Dedifferentiated amniotic fluid mesenchymal stem cell (primary cell): Measurements from ENCODE around the gene STK32A.
"Not testable (repeated sequence)": the region's sequence is repeated elsewhere in the genome, so short reads cannot be mapped to it uniquely, and the experiment has no call there.

Source experiments
- DNase-seq: peaks from one replicate; pipeline ENCODE4 v3.0.0-alpha.2; 2016; ENCODE audit errors: extremely low spot score

Gene STK32A

DNA sequence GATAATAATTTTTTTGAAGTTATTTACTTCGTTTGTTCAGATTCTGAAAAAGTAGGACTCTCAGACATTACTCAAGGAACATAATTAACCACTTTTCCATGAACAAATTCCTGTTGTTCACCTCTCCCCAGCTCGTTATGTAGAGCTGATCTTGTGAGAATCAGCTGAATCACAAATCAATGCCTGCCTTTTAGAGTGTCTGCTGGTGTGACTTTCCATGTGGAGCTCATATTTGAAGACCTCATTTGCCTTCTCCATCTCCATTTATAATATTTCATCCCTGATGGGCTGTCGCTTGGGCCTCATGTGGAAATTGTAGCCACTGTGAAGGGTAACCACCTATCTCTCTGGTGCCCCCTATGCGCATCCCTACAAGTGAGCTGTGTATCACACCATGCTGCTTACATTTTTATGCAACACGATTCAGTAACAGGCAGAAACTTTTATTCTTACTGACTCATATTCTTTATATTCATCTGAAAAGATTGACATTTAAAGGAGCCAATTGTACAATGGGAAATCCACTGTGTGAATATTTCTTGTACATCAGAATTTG, 111.3 kb downstream of the STK32A start:
- no peak for DNase-seq

DNA sequence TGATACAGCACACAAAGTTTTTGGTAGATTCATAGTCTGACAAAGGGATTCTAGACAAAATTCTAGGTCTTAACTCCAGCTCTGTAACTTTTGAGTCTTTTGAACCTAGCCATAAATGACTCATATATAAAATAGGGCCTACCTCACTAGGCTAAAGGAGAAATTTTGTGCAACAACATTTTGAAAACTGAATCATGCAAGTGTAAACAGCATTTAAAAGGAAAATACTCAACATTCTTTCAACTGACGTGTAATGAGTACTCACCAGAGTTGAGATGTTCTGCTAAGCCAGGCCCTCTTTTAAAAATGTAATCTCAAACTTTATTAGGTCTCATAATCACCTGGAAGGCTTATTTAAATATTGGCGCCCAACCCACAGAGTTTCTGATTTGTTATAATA, 113.2 kb downstream of the STK32A start:
- DNase-seq: peak; percentile 13

DNA sequence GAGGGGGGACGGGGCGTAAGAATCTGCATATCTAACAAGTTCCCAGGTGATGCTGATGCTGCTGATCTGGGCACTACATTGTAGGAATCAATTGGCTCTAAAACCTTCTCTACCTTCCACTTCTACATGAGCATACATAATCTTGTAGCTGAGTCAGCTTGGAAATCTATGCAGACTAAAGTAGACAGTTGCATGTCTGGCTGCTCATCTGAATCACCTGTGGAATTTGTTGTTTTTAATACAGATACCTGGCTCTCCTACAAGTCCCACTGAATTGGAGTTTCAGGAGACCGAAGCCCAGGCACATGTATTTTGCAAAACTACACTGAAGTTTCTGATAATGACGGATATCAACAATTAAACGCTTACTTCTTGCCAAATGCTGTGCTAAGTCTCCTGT, 113.6 kb downstream of the STK32A start:
- peak; percentile 11 for DNase-seq

DNA sequence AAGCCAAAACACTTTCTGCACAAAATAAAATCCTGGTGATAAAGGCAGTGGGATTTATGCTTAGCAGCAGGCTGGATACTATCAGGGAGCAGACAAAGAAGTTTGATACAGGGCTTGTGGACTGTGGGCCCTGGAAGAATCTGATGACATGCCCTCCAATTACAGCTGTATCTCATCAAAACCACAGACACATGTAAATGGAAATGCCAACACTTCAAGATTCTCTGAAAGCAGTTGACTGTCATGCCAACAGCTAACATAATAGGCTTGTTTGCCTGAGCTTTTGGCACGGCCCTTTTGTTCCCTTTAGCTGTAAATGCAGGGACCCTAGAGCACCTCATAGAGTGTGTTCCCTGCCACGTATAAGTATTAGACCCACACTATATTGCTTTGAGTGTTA, 114.4 kb downstream of the STK32A start:
- no peak for DNase-seq

DNA sequence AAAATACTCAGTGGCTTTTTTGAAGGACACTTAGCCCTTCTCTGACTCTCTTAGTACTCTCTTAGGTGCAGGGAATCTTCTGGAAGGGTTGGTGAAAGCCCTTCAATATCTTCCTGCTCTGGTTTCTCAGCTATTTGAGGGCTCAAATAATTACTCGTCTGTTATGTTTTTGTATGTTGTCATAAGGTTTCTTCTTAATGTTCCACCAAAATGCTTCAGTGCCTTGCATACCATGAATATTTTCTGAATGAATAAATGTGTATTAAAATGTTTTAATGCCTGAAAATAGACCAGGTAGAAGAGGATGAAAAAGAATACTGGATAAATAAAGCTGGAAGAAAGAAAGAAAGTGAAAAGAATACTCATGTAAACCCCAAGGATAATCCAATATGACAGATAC, 124.3 kb downstream of the STK32A start:
- no peak for DNase-seq

DNA sequence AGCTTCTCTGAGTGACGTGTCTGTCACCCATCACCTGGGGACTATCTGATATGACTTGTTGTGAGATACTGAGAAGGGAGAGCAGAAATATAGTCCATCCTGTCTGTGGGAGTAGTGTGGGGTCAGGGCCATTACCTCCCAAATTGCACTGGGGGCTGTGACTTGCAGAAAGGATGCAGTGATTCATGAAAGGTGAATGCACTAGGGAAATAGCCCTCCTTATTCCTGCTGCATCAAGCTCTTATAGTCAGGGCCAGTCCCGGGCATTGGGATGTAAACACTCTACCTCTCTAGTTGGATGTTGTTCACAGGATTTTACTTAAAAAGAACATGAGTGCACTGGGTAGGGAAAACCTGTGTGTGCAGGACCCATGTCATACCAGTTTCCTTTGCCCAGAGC, 124.8 kb downstream of the STK32A start:
- no peak for DNase-seq

DNA sequence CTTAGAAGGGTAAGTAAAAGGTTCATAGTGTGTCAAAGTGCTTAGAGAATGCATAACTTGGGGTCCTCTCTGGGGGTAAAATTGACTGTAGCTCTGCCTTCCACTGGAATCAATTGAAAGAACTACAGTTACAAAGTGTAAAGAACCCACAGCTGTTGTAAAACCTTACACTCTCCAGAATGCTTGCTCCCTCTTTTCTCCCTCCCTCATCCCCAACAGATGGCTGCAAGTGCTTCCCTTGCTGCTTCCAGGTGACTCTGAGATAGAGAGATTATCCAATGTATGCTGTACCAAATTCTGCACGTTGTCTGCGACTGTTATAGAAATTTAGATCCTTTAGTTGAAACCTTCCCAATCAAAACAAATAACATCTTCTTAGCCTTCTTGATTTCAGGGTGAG, 126.0 kb downstream of the STK32A start:
- DNase-seq: no peak

DNA sequence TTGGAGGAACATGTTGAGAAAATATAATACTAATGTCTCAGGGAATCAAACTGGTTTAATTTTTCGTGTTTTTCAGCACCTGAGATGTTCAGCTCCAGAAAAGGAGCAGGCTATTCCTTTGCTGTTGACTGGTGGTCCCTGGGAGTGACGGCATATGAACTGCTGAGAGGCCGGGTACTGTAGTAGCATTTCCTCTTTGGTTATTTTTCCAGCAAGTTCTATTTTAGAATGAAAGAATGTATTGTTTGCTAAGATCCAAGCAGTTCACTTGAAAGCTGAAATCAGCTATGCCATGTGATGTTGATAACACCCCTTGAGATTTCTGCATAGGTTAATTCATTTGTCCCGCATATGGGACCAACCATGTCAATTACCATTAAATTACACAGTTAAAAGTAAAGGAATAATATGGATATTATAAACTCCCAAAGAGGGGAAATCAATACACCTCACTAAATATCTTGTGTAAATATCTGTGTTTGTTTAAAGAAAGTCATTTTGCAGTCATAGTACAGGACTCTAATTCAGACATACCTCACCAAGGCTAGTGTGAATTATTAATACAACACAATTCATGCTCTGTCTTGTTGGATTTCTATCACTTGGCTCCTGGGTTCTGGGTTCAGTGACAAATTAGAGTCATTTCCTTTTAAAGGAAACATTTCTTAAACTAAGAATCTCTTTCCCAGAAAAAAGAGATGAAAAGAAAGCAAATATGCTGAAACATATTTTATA, 126.8 kb downstream of the STK32A start:
- no peak for DNase-seq

DNA sequence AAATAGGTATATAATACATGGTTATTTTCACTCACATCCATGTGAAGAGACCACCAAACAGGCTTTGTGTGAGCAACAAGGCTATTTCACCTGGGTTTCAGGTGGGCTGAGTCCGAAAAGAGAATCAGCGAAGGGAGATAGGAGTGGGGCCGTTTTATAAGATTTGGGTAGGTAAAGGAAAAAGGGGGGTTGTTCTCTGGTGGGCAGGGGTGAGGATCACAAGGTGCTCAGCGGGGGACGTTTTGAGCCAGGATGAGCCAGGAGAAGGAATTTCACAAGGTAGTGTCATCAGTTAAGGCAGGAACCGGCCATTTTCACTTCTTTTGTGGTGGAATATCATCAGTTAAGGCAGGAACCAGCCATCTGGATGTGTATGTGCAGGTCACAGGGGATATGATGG, 132.6 kb downstream of the STK32A start:
- not testable (repeated sequence) for DNase-seq

DNA sequence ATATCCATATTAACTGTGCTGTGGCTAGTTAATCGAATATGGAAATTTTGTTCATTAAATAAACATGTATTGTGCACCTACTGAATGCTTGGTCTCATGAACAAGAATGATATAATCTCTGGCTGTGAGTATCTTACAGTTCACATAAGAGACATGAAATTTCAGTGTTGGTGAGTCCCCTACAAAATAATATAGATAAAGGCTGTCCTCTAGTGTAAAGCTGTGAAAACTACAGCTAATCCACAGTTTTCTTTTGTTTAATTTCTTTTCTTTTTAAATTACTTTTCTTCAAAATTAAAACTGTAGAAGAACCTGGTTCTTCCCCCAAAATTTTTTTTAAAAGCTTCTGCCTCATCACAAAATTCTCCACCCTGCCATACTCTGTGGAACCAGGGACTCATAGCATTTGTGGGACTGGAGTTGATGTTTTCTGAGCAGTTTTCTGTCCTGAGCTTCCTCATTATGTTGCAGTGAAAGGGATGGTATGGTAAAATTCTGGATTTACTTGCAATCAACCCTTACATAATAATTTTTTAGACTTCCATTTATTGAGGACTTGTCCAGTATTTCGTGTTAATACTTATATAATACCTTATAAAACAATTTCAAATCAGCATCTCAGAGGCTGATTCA, 135.0 kb downstream of the STK32A start:
- DNase-seq: peak; percentile 34

DNA sequence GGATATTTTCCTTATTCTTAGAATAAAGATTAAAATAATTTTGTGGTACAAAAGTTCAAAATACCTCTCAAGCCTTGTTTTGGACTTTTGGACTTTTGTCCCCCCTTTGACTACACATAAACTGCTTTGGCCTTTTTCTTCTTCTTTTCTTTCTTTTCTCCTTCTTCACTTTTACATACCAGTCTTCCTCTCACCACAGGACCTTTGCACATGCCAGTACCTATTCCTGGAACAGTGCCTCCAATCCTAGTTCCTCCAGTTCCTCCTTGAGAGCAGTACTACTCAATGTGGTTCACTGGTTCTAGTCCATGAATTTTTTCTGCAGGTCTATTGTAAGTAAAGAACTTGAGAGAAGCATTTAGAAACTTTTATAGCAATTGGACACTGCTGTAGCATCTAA, 136.5 kb downstream of the STK32A start:
- DNase-seq: no peak

DNA sequence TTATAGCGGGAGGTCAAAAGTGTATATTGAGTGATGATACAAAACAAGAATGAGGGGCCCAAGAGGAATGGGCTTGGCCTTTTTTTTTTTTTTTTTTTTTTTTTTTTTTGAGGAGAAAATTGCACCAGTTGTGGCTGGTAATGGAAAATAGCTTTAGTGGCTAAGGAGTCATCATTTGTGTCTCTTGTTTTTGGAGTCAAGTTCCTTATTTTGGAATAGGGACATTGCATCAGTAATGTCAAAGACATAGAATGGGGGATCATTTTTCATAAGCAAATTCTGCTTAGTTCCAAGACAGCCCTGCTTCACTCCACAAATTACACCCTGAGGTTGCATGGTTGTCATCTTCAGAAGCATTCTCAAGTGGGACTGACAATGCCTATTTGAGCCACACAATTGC, 137.4 kb downstream of the STK32A start:
- DNase-seq: no peak

DNA sequence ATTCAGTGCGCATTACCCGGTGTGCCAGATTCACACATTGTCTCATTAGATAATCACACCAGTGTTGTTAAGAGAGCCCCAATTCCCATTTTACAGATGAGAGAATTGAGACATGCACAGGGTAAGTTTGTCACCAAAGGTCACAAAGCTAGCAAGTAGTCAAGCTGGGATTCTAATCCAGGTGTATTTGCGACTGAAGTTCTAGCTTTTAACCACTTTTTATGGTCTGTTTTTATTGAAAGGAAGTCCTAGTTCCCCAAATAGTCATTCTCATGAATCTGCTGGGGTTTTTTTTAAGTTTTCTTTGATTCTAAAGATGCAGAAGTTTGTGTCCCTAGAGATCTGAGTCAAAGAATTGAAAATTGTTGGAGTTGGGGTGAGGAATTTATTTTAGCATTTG, 138.5 kb downstream of the STK32A start:
- DNase-seq: no peak

DNA sequence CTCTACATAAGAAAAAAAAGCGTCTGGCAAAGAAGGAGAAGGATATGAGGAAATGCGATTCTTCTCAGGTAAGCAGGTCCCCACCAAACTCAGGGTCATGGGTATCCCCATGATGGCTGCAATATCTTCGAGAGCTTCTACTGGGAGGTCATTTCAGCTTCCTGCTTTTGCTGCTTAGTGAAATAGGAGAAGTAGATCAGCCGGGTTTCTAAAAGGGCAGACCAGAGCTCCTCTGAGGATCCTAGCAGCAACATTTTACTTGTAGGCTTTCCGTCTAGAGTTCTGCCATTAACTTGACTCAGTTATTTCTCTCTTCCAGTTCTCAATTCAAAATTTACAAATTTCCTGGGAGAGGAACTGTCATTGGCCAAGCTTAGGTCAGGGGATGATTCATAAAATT, 140.3 kb downstream of the STK32A start:
- no peak for DNase-seq

DNA sequence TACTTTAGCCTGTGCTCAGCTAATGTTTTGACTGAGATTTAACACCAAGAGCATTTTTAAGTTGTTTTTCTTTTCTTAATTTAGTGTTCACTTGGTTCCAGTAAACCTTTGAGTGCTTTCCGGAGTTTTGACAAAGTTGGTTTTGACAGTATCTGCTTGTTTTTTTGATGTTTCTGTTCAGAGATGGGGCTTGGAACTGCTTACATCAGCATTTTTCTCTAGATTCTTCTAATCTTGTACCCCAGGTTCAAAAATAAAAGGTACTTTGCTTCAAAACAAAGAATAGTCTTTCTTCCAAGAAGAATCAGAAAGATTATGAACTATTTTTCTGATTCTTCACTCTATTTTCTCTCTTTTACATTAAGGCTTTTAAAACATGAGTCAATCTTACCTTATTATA, 142.9 kb downstream of the STK32A start:
- DNase-seq: no peak

DNA sequence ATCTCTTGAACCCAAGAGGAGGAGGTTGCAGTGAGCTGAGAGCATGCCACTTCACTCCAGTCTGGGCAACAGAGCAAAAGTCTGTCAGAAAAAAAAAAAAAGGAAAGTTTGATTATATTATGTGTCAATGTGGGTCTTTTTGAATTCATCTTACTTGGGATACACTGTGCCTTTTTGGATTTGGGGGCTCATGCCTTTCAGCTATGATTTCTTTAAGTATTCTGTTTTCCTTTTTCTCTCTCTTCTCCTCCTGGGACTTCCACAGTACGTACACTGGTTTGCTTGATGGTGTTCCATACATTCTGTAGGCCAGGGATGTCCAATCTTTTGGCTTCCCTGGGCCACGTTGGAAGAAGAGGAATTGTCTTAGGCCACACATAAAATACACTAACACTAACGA, 146.7 kb downstream of the STK32A start:
- DNase-seq: no peak

DNA sequence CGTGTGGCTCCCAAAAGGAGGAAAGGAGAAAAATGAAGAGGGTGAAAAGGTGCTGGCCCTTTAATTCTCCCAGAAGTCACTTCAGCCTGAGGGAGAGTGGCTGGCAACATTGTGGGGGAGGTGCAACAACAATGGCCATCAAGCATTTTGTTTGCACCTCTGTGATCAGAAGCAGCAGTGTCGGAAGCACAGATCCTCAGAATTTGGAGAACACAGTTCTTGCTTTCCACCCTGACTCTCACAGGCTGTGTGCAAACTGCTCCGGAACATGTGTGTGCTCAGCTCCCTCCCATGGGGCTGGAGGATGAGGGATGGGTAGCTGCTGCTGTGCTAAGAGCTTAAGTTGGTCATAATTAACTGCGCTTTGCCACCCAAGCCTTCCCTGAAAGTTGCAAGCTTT, 147.9 kb downstream of the STK32A start:
- DNase-seq: no peak

DNA sequence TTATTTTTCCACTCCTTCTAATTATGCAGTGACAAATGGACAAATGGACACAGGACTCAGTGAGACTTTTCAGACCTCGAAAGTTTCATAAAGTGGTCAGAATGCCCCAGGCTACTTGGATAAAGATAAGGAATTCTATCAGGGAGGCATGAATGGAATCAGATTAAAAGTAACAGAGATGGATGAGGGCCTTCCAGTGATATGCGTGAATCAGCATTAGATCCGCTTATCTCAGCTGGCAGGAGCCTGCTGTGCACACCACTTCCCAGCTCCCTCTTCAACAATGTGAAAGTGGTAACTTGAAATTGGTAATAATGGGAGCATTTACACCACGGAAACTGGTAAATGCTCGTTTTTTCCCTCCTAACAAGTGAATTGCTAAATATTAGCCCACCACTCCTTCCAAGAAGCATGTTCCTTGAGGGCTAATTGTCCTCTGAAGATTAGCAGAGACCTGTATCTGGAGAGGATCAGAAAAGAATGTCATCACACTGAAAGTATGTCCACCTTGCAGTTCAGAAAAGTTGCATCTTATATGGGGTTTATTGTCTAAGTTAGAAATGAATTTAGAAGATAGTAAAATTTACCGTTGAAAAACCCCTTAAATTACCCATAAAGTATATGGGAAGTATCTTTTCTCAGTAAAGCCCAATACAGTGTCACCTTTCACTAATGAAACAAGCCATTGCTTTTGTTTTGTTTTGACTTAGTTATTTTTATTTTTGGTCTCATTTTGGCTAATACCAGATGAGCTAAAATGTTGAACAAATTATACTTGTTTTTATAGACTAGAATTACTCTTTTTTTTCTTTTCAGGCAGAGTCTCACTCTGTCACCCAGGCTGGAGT, 149.7 kb downstream of the STK32A start:
- DNase-seq: no peak

DNA sequence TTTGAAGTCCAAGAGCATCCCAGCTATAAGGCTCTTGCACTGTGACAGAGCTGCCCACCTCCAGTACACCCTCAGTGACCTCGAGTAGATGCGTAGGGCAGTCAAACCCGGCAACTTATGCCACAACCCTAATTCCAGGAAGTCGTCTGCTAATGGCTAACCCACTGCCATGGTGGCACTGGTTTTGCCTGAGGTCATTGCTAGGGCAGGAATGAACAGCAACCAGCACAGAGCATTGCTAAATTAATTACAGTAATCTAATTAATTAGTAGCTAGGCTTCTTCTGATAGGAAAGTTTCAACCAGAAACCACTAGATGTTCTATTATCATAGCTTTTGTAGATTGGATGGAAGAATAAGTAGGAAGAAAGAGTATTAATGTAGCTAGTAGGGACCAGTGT, 152.3 kb downstream of the STK32A start:
- DNase-seq: no peak

DNA sequence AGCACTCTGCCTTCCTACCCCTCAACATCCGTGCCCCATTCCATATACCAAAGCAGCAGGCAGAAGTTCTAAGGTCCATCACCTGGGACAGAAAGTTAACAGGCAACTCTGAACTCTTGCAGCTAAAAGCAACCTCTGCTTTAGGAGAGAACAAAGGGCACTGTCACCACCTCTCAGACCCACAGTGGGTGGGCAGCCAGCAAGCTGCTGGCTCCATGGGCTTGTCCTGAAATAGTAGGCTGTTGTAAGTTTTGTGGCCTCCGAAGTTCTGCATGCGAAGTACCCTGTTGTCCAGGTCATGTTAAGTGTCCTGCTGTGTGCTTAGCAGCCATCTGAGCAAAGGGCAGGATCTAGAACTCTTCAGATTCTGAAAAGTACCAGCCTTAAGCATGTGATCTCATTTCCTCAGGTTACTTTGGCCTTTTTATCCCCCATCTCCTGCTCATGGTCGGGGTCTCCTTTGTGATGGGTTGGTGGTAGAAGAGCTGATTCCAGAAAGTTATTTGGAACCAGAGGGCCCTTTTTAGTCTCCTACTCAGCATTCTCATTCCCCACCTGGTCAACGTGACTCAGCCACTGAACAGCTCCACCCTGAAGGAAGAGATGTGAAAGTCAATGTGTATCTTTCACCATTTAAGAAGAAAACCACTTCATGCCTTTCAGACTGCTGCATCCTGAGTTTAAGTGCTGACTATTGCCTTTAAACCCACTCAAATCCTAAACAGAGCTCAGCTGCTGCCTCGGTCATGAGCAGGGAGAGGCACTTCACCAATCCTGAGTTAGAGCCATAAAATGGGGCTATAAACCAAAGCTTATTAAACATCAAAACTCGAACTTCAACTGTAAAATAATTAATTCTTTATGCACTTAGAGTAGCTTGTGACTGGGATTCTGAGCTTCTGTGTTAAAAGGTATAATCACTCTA, 153.6 kb downstream of the STK32A start:
- no peak for DNase-seq

DNA sequence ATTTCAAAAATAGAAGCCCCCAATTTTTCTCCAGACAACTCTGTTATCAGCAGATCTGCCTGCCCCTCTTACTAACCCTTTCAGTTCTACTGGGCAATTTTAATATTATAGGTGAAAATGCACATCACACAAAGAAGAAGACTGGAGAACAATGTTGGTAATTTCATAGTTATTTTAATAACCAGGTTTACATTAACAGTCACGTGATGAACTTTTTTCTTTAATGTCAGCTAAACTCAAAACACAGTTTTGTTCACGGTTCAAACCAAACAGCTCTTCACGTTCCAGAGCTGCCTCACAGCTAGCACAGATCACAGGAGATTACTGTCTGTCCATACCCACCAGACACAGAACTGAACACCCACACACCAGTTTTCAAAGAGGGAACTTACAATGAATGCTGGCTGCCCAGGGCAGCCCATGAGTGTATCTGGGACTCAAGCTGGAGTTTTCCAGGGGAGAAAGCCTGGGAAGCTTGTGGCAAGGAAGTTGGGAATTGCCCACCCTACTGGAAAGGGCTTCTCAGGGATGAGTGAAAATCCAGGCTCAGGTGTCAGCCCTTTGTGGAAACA, 155.9 kb downstream of the STK32A start:
- DNase-seq: no peak
